Measurements from ENCODE around the gene MKI67.

The MKI67 gene

GRCh38 chr10:128055061-128055868 lies 71.0 kb downstream of the MKI67 start:
- Histone ChIP-seq H3K36me3 (ENCODE audit: control insufficient read depth in 2 of 2, insufficient read depth in 2 of 2, low read length in 2 of 2) (peaks cover 34 to 50% of the 10 kb centered on the region in 2 donors), H3K9ac (ENCODE audit: low read depth in 1 of 2, low read length in 2 of 2) (no peak overlapping the region), H3K4me1 (ENCODE audit: control insufficient read depth in 2 of 2, insufficient read depth in 2 of 2, low read length in 2 of 2) (peaks cover 0 to 3% of the 10 kb centered on the region in 2 donors), H3K27me3 (ENCODE audit: control insufficient read depth in 2 of 2, insufficient read depth in 2 of 2, low read length in 2 of 2) (no peaks in the 10 kb centered on the region), H3K9me3 (ENCODE audit: control insufficient read depth in 2 of 2, low read length in 2 of 2) (no peaks in the 10 kb centered on the region), H3K4me3 (ENCODE audit: low read length in 2 of 2) (no peak overlapping the region), H3K27ac (ENCODE audit: low read depth in 2 of 2, low read length in 2 of 2) (peak overlapping the region in 1 of 2 donors; percentile 17)

- no peaks in the 10 kb centered on the region for H3K9me3 ChIP-seq (ENCODE audit: control insufficient read depth in 2 of 2, low read length in 2 of 2)
- no peaks in the 10 kb centered on the region for H3K27me3 ChIP-seq (ENCODE audit: control insufficient read depth in 2 of 2, insufficient read depth in 2 of 2, low read length in 2 of 2)
- no peaks in the 10 kb centered on the region for H3K4me1 ChIP-seq (ENCODE audit: control insufficient read depth in 2 of 2, insufficient read depth in 2 of 2, low read length in 2 of 2)
- H3K4me3 ChIP-seq (ENCODE audit: low read length in 2 of 2), result no peak overlapping the region
- peak overlapping the region in 1 of 2 donors; percentile 17 for H3K27ac ChIP-seq (ENCODE audit: low read depth in 2 of 2, low read length in 2 of 2)
- no peak overlapping the region for H3K9ac ChIP-seq (ENCODE audit: low read depth in 1 of 2, low read length in 2 of 2)
- H3K36me3 ChIP-seq (ENCODE audit: control insufficient read depth in 2 of 2, insufficient read depth in 2 of 2, low read length in 2 of 2), result peaks cover 33 to 48% of the 10 kb centered on the region in 2 donors
These were observed 71.9 kb downstream of the MKI67 start for GRCh38 chr10:128054163-128054970.

- Histone ChIP-seq H3K36me3 (ENCODE audit: control insufficient read depth in 2 of 2, insufficient read depth in 2 of 2, low read length in 2 of 2) (peaks cover 33 to 44% of the 10 kb centered on the region in 2 donors), H3K27me3 (ENCODE audit: control insufficient read depth in 2 of 2, insufficient read depth in 2 of 2, low read length in 2 of 2) (no peaks in the 10 kb centered on the region), H3K4me1 (ENCODE audit: control insufficient read depth in 2 of 2, insufficient read depth in 2 of 2, low read length in 2 of 2) (no peaks in the 10 kb centered on the region), H3K27ac (ENCODE audit: low read depth in 2 of 2, low read length in 2 of 2) (no peak overlapping the region), H3K4me3 (ENCODE audit: low read length in 2 of 2) (no peak overlapping the region), H3K9me3 (ENCODE audit: control insufficient read depth in 2 of 2, low read length in 2 of 2) (no peaks in the 10 kb centered on the region), H3K9ac (ENCODE audit: low read depth in 1 of 2, low read length in 2 of 2) (no peak overlapping the region)
These were observed 72.9 kb downstream of the MKI67 start for GRCh38 chr10:128053356-128053755.

GRCh38 chr10:128052696-128053095 lies 73.5 kb downstream of the MKI67 start:
- Histone ChIP-seq H3K27me3 (ENCODE audit: control insufficient read depth in 2 of 2, insufficient read depth in 2 of 2, low read length in 2 of 2) (no peaks in the 10 kb centered on the region), H3K9ac (ENCODE audit: low read depth in 1 of 2, low read length in 2 of 2) (no peak overlapping the region), H3K36me3 (ENCODE audit: control insufficient read depth in 2 of 2, insufficient read depth in 2 of 2, low read length in 2 of 2) (peaks cover 33 to 43% of the 10 kb centered on the region in 2 donors), H3K4me1 (ENCODE audit: control insufficient read depth in 2 of 2, insufficient read depth in 2 of 2, low read length in 2 of 2) (peaks cover under 1 to 4% of the 10 kb centered on the region in 2 donors), H3K4me3 (ENCODE audit: low read length in 2 of 2) (no peak overlapping the region), H3K27ac (ENCODE audit: low read depth in 2 of 2, low read length in 2 of 2) (no peak overlapping the region), H3K9me3 (ENCODE audit: control insufficient read depth in 2 of 2, low read length in 2 of 2) (no peaks in the 10 kb centered on the region)

GRCh38 chr10:128051548-128051947 lies 74.7 kb downstream of the MKI67 start:
- Histone ChIP-seq H3K27ac (ENCODE audit: low read depth in 2 of 2, low read length in 2 of 2) (peak overlapping the region; percentile 22 to 32), H3K9me3 (ENCODE audit: control insufficient read depth in 2 of 2, low read length in 2 of 2) (no peaks in the 10 kb centered on the region), H3K4me3 (ENCODE audit: low read length in 2 of 2) (peak overlapping the region in 1 of 2 donors; percentile 7), H3K27me3 (ENCODE audit: control insufficient read depth in 2 of 2, insufficient read depth in 2 of 2, low read length in 2 of 2) (no peaks in the 10 kb centered on the region), H3K36me3 (ENCODE audit: control insufficient read depth in 2 of 2, insufficient read depth in 2 of 2, low read length in 2 of 2) (peaks cover 31 to 36% of the 10 kb centered on the region in 2 donors), H3K4me1 (ENCODE audit: control insufficient read depth in 2 of 2, insufficient read depth in 2 of 2, low read length in 2 of 2) (peaks cover 11 to 13% of the 10 kb centered on the region in 2 donors), H3K9ac (ENCODE audit: low read depth in 1 of 2, low read length in 2 of 2) (no peak overlapping the region)

- H3K9me3 ChIP-seq (ENCODE audit: control insufficient read depth in 2 of 2, low read length in 2 of 2), result no peaks in the 10 kb centered on the region
- no peak overlapping the region for H3K9ac ChIP-seq (ENCODE audit: low read depth in 1 of 2, low read length in 2 of 2)
- H3K4me3 ChIP-seq (ENCODE audit: low read length in 2 of 2), result no peak overlapping the region
- peak overlapping the region in 1 of 2 donors; percentile 22 for H3K27ac ChIP-seq (ENCODE audit: low read depth in 2 of 2, low read length in 2 of 2)
- no peaks in the 10 kb centered on the region for H3K27me3 ChIP-seq (ENCODE audit: control insufficient read depth in 2 of 2, insufficient read depth in 2 of 2, low read length in 2 of 2)
- H3K4me1 ChIP-seq (ENCODE audit: control insufficient read depth in 2 of 2, insufficient read depth in 2 of 2, low read length in 2 of 2), result peaks cover 11 to 16% of the 10 kb centered on the region in 2 donors
- H3K36me3 ChIP-seq (ENCODE audit: control insufficient read depth in 2 of 2, insufficient read depth in 2 of 2, low read length in 2 of 2), result peaks cover 28 to 30% of the 10 kb centered on the region in 2 donors
These were observed 75.3 kb downstream of the MKI67 start for GRCh38 chr10:128050936-128051335.

GRCh38 chr10:128050121-128050516 lies 76.1 kb downstream of the MKI67 start:
- no peaks in the 10 kb centered on the region for H3K27me3 ChIP-seq (ENCODE audit: control insufficient read depth in 2 of 2, insufficient read depth in 2 of 2, low read length in 2 of 2)
- no peak overlapping the region for H3K9ac ChIP-seq (ENCODE audit: low read depth in 1 of 2, low read length in 2 of 2)
- peak overlapping the region in 1 of 2 donors; percentile 14 for H3K27ac ChIP-seq (ENCODE audit: low read depth in 2 of 2, low read length in 2 of 2)
- H3K9me3 ChIP-seq (ENCODE audit: control insufficient read depth in 2 of 2, low read length in 2 of 2), result no peaks in the 10 kb centered on the region
- H3K36me3 ChIP-seq (ENCODE audit: control insufficient read depth in 2 of 2, insufficient read depth in 2 of 2, low read length in 2 of 2), result peaks cover 20 to 23% of the 10 kb centered on the region in 2 donors
- peaks cover 11 to 16% of the 10 kb centered on the region in 2 donors for H3K4me1 ChIP-seq (ENCODE audit: control insufficient read depth in 2 of 2, insufficient read depth in 2 of 2, low read length in 2 of 2)
- peak overlapping the region in 1 of 2 donors; percentile 26 for H3K4me3 ChIP-seq (ENCODE audit: low read length in 2 of 2)

GRCh38 chr10:128049226-128050120 lies 76.8 kb downstream of the MKI67 start:
- H3K4me3 ChIP-seq (ENCODE audit: low read length in 2 of 2), result peak overlapping the region in 1 of 2 donors; percentile 71
- H3K27me3 ChIP-seq (ENCODE audit: control insufficient read depth in 2 of 2, insufficient read depth in 2 of 2, low read length in 2 of 2), result no peaks in the 10 kb centered on the region
- H3K36me3 ChIP-seq (ENCODE audit: control insufficient read depth in 2 of 2, insufficient read depth in 2 of 2, low read length in 2 of 2), result peaks cover 14 to 20% of the 10 kb centered on the region in 2 donors
- peak overlapping the region in 1 of 2 donors; percentile 79 for H3K27ac ChIP-seq (ENCODE audit: low read depth in 2 of 2, low read length in 2 of 2)
- peaks cover 11 to 16% of the 10 kb centered on the region in 2 donors for H3K4me1 ChIP-seq (ENCODE audit: control insufficient read depth in 2 of 2, insufficient read depth in 2 of 2, low read length in 2 of 2)
- no peaks in the 10 kb centered on the region for H3K9me3 ChIP-seq (ENCODE audit: control insufficient read depth in 2 of 2, low read length in 2 of 2)
- H3K9ac ChIP-seq (ENCODE audit: low read depth in 1 of 2, low read length in 2 of 2), result peak overlapping the region in 1 of 2 donors; percentile 26

GRCh38 chr10:128048819-128049210 lies 77.4 kb downstream of the MKI67 start:
- H3K9ac ChIP-seq (ENCODE audit: low read depth in 1 of 2, low read length in 2 of 2), result peak overlapping the region; percentile 60 to 62
- H3K4me3 ChIP-seq (ENCODE audit: low read length in 2 of 2), result peak overlapping the region; percentile 5 to 71
- H3K4me1 ChIP-seq (ENCODE audit: control insufficient read depth in 2 of 2, insufficient read depth in 2 of 2, low read length in 2 of 2), result peaks cover 11 to 16% of the 10 kb centered on the region in 2 donors
- H3K27ac ChIP-seq (ENCODE audit: low read depth in 2 of 2, low read length in 2 of 2), result peak overlapping the region; percentile 79 to 81
- no peaks in the 10 kb centered on the region for H3K27me3 ChIP-seq (ENCODE audit: control insufficient read depth in 2 of 2, insufficient read depth in 2 of 2, low read length in 2 of 2)
- H3K9me3 ChIP-seq (ENCODE audit: control insufficient read depth in 2 of 2, low read length in 2 of 2), result no peaks in the 10 kb centered on the region
- peaks cover 14 to 17% of the 10 kb centered on the region in 2 donors for H3K36me3 ChIP-seq (ENCODE audit: control insufficient read depth in 2 of 2, insufficient read depth in 2 of 2, low read length in 2 of 2)
